ENCODE measurements around the gene UVRAG.

- TF ChIP-seq POLR2AphosphoS5 (IDR thresholded peaks at IDR 0.05; ENCODE audit: low read depth, low read length): no peak
- no peak for TF ChIP-seq SIN3A (IDR thresholded peaks at IDR 0.05; ENCODE audit: borderline replicate concordance, insufficient read depth, low read depth, low read length)
- TF ChIP-seq, protein P1, sequence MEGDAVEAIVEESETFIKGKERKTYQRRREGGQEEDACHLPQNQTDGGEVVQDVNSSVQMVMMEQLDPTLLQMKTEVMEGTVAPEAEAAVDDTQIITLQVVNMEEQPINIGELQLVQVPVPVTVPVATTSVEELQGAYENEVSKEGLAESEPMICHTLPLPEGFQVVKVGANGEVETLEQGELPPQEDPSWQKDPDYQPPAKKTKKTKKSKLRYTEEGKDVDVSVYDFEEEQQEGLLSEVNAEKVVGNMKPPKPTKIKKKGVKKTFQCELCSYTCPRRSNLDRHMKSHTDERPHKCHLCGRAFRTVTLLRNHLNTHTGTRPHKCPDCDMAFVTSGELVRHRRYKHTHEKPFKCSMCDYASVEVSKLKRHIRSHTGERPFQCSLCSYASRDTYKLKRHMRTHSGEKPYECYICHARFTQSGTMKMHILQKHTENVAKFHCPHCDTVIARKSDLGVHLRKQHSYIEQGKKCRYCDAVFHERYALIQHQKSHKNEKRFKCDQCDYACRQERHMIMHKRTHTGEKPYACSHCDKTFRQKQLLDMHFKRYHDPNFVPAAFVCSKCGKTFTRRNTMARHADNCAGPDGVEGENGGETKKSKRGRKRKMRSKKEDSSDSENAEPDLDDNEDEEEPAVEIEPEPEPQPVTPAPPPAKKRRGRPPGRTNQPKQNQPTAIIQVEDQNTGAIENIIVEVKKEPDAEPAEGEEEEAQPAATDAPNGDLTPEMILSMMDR (IDR thresholded peaks at IDR 0.05): no peak
- TF ChIP-seq, protein P2, sequence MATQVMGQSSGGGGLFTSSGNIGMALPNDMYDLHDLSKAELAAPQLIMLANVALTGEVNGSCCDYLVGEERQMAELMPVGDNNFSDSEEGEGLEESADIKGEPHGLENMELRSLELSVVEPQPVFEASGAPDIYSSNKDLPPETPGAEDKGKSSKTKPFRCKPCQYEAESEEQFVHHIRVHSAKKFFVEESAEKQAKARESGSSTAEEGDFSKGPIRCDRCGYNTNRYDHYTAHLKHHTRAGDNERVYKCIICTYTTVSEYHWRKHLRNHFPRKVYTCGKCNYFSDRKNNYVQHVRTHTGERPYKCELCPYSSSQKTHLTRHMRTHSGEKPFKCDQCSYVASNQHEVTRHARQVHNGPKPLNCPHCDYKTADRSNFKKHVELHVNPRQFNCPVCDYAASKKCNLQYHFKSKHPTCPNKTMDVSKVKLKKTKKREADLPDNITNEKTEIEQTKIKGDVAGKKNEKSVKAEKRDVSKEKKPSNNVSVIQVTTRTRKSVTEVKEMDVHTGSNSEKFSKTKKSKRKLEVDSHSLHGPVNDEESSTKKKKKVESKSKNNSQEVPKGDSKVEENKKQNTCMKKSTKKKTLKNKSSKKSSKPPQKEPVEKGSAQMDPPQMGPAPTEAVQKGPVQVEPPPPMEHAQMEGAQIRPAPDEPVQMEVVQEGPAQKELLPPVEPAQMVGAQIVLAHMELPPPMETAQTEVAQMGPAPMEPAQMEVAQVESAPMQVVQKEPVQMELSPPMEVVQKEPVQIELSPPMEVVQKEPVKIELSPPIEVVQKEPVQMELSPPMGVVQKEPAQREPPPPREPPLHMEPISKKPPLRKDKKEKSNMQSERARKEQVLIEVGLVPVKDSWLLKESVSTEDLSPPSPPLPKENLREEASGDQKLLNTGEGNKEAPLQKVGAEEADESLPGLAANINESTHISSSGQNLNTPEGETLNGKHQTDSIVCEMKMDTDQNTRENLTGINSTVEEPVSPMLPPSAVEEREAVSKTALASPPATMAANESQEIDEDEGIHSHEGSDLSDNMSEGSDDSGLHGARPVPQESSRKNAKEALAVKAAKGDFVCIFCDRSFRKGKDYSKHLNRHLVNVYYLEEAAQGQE (IDR thresholded peaks at IDR 0.05; ENCODE audit: insufficient read depth in 1 of 2, low read depth in 2 of 2, low read length in 1 of 2): no peak
Observed at GRCh38 chr11:76064192-76064591, 249.2 kb downstream of the UVRAG start.

All from Panc1 (cell line).